GM19395 (cell line): ENCODE data around the gene NR2F1-AS1.
"Not testable (repeated sequence)": the region's sequence is repeated elsewhere in the genome, so short reads cannot be mapped to it uniquely, and the experiment has no call there.

Experiments used
- ATAC-seq: cut with Tn5 transposase; IDR thresholded peaks from one replicate; pipeline ENCODE4 v1.9.1; 2021; ENCODE audit warnings: mild to moderate bottlenecking, moderate library complexity; ENCODE audit not compliant: unreplicated experiment

Gene NR2F1-AS1

DNA sequence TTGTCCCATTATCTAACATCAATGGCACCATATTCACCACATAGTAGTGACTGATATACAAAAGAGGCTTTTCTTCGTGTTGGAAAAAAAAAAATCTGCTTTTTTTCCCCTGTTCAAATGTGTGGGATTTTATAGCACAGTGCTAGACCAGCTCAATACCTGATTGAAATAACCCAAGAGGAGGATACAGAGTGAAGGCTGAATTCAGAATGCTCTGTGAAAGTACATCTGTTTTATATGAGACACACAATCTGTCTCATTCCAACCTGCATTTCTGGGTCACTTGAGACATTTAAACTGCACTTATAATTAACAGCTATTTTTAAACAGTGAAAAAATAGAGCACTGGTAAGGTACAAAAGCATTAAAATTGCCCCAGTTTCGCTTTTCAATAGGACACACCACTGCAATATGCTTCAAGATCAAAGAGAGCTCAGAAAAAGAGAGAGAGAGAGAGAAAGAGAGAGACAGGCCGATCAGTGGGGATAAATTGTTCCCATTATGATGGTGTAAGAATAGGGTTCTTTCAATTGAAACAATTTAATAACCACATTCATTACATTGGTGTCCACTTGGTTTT lies 179.3 kb downstream of the NR2F1-AS1 start:
- no peak for ATAC-seq

DNA sequence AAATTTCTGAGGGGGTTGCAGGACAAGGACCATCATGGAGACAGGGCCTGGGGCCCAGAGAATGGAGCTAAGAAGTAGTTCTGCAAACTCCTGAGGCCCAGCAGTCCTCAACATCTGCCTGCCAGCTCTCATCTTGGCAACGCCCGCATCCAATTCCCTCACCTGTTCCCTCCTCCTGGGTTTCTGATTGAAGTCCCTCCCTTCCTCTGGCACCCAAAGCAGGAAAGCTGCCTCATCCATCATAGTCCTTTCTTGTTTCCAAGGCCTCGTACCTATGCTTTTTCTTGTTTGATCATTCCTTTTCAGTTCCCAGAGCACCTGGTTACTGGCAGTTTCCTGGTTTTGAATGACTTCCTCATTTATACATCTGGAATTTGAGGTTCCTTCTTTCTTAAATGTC lies 181.3 kb downstream of the NR2F1-AS1 start:
- no peak for ATAC-seq

DNA sequence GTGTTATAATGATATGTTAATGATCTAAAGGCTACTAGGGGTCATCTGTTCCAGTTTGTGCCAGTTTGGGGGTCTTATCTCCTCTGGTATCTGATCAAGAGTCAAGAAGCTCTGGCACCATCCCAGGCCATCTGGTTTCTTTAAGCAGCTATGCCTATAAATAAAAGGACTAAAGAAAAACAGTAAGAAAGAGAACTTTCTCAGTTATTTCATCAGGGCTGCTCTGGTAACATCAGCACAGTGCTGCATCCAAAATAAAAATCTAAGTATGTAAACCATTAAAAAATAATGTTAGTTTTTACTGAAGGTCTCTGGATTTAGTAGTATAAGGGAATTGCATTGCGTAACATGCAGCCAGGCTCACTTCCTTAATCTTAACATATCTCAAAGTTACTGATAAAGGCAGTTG lies 185.0 kb downstream of the NR2F1-AS1 start:
- ATAC-seq, result no peak

DNA sequence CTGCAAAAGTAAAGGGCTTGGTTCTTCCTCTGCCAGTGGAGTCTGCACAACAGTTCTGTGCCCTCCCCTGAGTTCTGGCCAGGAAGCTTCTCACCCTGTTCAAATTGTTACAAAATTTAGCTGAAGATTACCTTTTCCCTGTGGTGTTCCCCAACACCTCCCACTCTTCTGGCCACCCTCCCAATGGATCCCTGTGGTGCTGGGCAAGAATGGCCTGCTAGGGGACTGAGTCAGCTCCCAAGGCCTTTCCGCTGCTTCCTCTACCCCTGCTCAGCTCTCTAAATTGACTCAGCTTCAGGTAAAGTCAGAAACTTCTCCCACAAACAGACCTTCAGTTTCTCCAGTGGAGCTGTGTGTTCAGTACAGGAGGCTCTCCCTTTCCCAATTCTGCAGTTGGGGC lies 186.0 kb downstream of the NR2F1-AS1 start:
- ATAC-seq, result no peak

DNA sequence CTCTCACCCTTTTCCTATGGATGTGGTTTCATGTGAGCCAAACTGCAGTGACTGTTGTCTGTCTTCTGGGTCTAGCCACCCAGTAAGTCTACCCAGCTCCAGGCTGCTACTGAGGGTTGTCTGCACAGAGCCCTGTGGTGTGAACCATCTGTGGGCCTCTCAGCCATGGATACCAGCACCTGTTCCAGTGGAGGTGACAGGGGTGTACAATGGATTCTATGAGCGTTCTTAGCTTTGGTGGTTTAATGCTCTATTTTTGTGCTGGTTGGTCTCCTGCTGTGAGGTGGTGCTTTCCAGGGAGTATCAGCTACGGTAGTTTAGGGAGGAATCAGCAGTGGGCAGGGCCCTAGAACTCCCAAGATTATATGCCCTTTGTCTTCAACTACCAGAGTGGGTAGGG lies 186.7 kb downstream of the NR2F1-AS1 start:
- no peak for ATAC-seq

DNA sequence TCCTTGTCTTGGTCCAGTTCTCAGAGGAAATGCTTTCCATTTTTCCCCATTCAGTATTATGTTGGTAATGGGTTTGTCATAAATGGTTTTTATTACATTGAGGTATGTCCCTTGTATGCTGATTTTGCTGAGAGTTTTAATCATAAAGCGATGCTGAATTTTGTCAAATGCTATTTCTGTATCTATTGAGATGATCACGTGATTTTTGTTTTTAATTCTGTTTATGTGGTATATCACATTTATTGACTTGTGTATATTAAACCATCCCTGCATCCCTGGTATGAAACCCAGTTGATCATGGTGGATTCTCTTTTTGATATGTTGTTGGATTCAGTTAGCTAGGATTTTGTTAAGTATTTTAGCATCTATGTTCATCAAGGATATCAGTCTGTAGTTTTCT lies 189.8 kb downstream of the NR2F1-AS1 start:
- not testable (repeated sequence) for ATAC-seq

DNA sequence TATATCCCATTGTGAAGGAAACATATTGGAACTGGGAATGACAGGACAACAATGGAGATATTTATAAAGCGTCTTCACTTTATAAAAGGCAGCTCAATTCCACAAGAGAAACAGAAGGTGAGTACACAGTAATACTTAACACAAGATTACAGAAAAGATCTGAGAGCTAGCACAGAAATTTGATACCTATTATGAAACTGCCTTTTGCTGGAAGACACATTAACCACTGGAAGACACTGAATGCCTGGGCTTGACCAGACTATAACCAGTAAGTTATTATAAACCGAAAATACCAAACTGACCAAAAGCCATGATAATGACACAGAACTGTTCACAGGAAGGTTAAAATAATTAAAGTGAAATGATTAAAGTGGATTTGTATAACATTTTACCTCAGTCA lies 195.4 kb downstream of the NR2F1-AS1 start:
- no peak for ATAC-seq

DNA sequence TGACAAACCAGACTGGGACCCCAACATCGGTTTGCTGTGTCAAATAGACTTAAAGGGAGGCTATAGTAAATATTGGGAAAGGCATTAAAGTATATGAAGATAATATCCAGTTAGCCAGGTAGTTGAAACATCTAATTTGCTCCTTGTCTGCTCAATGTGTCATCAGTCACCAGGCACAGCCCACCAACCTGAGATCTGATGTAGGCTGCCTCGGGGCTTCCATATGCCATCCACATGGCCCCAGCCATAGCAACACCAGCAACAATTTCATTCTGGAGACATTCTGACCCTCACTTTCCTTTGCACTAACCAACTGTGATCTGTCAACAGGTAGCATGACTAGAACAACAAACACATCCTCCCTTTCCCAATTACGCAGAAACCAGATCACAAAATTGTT lies 196.0 kb downstream of the NR2F1-AS1 start:
- ATAC-seq, result no peak

DNA sequence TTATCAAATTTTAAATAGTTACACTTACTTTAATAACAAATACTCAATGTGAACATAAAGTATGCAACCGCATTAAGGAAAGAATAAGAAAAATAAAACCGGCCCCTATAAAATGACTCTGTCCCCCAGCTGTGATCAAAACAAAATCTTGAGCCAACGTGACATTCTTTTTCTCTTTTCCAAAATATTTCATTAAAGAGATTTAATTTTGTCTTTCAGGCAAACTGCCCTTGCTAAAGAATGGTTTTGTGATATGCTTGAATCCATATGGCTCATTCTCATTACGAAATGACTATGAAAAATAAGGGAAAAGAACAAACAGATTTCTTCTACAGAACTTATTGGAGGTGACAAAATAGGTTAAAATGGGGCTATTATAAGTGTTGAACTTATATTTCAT lies 197.0 kb downstream of the NR2F1-AS1 start:
- ATAC-seq, result no peak

DNA sequence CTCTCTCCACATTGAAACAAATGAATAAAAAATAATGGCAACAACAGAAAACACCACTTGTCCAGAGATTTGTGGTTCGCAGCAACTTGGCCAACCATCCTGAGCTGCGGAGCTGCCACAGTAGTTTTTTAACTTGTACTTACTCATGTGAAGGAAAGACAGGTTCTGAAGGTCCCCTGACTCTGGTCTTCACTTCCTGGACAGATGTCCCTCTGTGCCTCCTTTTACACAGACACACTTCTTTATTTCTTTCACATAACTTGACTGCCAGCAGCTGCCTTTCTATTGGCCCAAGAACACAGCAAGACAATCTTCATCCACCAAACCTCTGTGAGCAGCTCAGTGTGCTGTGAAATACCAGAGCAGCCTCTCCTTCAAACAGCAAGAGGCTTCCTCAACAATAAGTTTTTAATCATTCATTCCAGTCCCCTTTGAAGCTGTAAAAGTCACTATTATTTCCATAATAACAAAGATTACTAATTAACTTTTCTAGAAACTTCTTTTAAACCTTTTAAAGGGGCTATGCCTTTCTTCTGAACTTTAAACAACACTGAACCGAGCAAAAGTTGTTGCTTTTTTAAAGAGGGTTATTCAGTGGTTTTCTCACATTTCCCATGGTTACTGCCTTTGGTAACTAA lies 198.7 kb downstream of the NR2F1-AS1 start:
- ATAC-seq, result no peak

DNA sequence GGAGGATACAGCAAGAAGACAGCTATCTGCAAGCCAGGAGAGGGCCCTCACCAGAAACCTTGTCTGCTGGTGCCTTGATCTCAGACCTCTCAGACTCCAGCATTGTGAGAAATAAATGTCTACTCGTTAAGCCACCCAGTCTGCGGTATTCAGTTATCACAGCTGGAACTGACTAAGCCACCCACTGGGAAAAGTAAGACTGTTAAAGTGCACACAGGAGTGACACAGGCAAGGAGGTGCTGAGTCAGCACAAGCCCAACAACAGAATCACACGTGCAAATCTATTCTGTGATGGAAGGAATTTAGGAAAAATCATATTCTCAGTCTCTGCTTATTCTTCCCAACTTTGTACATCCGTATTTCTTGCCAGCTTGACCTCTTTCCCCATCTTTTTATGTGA lies 200.0 kb downstream of the NR2F1-AS1 start:
- ATAC-seq, result no peak

DNA sequence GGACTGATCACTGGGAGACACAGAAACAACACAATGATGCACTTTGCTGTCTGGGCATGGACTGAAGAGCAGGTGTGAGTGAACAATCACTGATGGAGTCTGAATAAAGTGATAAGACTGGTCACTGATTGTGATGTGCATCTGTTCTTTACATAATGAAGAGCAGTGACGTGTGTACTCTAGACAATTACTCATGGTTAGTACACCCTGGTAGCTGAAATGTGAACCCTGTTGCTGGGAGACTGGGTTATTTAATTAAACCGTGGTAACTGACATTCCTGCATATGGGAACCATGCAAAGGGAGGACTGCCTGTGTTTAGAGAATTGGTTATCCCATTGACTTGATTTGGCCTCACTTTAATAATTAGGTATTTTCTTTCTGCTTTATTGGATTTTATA lies 202.9 kb downstream of the NR2F1-AS1 start:
- ATAC-seq, result no peak

DNA sequence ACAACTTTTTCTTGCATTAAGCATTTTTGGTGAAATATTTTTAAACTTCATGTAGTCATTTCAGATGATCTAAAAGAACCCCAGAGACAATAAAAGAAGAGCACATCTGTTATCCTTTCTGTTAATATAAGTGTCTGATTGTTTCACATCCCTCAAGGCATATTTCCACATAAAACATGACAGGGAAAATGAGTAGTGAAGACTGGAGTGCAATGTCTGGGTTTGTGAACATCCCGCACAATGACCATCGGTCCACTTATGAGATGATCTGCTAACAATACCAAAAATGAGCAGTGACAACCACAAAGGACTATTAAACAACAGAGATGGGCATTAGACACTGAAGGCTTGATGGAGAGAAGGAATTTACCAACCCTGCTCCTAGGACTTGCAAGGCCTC lies 209.1 kb downstream of the NR2F1-AS1 start:
- no peak for ATAC-seq

DNA sequence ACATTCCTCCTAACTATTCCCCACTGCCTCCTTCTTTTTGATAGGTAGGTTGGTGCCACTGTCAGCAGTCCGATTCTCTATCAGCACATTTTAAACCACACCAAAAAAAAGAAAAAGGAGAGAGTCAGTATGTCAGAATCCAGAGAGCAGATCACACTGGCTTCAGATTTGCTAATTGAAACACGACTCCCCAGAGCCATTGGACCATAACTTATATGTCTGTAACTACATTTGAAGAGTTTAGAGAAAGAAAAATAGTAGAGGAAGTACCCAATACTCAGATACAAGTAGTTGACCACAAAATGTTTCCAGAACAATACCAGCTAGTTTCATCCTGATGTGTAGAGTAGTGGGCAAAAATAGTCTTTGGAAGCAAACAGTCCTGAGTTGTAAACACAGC lies 216.6 kb downstream of the NR2F1-AS1 start:
- no peak for ATAC-seq

DNA sequence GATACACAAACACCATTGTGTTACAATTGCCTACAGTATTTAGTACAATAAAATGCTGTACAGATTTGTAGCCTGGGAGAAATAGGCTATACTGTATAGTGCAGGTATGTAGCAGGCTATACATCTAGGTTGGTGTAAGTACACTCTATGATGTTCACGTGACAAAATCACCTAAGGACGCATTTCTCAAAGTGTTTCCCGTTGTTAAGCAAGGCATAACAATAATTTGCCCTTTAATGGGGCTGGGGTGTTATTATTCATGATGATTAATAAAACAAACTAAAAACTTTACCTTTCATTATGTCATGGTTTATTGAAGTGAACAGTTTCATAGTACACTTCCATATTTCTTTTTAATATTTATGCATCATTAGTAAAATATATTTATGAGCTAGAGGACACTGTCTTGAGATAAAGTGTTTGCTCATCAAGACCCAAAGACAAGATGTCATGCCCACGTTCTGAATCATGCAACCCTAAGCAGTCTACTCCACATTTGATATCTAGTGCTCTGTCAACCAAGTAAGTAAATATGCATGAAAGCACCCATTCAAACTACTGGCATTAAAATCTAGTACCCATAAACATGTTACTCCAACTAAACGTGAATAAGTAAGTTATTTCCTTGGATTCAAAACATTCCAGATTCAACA lies 220.5 kb downstream of the NR2F1-AS1 start:
- no peak for ATAC-seq

DNA sequence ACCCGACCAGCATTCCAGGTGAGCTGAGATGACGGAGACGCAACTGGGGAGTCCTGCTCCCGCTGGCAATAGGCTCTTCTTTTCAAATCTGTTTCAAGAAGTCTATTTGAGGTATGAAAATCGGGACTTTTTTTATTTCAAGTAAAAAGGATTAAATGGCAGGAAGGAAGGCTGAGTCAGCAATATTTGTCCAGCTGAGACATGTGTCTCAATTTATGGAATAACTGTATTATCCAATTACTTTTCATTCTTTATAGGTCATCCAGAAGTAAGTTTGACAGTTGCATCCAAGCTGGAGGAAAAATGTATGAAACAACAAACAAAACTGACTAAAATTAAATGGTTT lies 221.1 kb downstream of the NR2F1-AS1 start:
- ATAC-seq, result no peak
